DMS153 (cell line): ENCODE data around the gene NIPSNAP3A.
"Not testable (repeated sequence)": the region's sequence is repeated elsewhere in the genome, so short reads cannot be mapped to it uniquely, and the experiment has no call there.

Source experiments
- DNase-seq: peaks from one replicate; lab custom pipeline; 2025; lab: John Stamatoyannopoulos, UW

NIPSNAP3A gene

DNA sequence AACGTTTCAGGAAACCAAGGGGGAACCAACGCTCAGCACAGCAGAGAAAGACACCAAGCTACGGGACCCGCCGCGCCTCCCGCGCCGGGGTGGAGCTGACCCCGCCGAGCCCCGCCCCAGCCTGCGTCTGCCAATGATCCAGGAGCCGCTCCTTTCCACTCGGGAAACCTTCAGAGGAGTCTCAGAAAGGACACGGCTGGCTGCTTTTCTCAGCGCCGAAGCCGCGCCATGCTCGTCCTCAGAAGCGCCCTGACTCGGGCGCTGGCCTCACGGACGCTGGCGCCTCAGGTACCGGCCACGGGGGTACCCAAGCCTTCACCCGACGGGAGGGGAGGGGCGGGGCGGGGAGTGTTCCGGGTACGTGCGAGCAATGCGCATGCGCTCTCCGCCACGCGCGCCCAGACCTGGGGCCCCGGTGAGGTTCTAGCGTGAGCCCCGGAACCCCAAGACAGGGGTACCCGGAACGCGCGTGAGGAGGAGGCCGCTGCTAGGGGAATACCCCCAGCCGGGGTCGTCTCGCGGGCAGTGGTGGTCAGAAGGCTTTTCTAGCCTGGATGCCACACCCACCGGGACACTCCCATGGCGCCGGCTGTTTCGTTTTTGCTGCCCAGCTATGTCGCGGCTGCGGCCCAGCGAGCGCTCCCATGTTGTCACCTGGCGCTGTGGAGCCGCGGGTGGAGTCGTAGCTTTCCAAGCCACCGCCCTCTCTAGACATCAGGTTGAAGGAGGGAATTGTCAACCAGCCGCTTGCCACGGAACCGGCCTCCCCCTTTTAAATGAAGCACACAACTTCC, at the start of gene NIPSNAP3A:
Gene NIPSNAP3A, plus strand, starts transcription at position 119 of the 794 bp plus-strand sequence. Its CDS starts 110 bp downstream, at position 229.
- DNase-seq, result peak; percentile 65

DNA sequence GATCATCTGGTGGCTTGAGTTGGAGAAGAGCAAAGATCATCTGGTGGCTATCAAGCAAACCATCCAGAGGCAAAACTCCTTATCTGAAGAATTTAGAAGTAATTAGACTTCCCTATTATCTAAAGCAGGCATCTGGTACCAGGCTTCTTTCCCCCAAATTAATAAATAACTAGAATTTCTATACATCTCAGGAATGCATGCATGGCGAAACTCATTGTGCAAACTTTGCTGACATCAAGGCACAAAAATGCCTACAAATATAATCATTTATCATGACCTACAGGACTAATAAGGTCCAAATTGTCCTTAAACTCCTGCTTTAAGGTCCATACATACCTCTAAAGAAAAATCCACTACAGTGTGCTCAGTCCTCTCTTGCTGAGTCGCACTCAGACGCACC, 47.2 kb upstream of the NIPSNAP3A start:
- DNase-seq, result no peak

DNA sequence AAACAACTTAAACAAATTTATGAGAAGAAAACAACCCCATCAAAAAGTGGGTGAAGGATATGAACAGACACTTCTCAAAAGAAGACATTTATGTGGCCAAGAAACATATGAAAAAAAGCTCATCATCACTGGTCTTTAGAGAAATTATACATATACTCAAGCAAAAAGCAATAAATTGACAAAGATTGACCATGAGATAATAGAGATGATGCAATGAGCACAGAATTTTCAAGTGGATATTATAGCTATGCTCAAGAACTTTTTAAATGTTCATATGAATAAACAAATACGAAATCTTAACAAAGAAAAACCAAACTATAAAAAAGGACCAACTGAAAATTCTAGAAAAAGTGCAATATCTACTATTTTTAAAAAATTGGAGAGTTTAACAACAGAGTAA, 38.7 kb upstream of the NIPSNAP3A start:
- DNase-seq, result not testable (repeated sequence)

- no peak for DNase-seq
Observed at GRCh38 chr9:104711604-104712003, 35.9 kb upstream of the NIPSNAP3A start.

- DNase-seq, result no peak
Observed at GRCh38 chr9:104725014-104725413, 22.5 kb upstream of the NIPSNAP3A start.

- no peak for DNase-seq
Observed at GRCh38 chr9:104738452-104738851, 9.0 kb upstream of the NIPSNAP3A start.

GRCh38 chr9:104740621-104741020, 6.9 kb upstream of the NIPSNAP3A start:
- DNase-seq, result no peak

- peak; percentile 18 for DNase-seq
Observed at GRCh38 chr9:104743376-104743985, 4.0 kb upstream of the NIPSNAP3A start.

DNA sequence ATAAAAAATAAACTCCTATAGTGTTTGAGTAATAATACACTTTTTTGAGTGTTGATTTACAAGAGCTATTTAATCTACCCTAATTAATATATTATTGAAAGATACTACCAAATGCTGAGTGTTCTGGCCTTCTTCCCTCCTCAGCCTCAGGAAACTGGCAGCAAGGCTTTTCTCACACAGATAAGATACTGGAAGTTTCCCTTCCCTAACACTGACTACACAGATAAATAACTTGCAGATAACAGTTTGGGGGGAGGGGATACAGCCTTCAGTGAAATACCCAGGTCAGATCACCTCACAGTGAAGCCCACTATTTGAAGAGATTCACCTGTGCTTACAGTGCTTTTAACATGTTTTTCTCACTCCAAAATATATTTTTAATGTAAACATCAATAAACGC, 1.6 kb upstream of the NIPSNAP3A start:
- DNase-seq, result no peak

GRCh38 chr9:104746285-104746684, 1.2 kb upstream of the NIPSNAP3A start:
- no peak for DNase-seq

DNA sequence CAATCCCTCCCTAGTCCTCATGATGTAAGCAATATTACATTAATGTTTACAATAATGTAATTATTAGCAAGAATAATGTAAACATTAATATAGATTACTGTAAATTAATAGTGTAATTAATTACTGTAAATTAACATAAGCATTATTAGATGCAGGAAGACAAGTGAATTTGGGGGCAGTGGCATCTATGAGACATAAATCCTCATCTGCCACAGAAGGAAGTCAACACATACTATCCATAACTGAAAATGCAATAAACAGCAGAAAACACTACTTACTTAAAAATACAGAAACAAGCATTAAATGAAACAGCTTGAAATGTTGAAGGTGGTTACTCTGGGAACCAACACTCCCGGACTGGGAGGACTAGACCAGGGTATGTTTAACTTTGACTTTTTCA, 685 bp upstream of the NIPSNAP3A start:
- DNase-seq, result no peak

- peak; percentile 35 for DNase-seq
Observed at GRCh38 chr9:104747245-104747564, 278 bp upstream of the NIPSNAP3A start.

DNA sequence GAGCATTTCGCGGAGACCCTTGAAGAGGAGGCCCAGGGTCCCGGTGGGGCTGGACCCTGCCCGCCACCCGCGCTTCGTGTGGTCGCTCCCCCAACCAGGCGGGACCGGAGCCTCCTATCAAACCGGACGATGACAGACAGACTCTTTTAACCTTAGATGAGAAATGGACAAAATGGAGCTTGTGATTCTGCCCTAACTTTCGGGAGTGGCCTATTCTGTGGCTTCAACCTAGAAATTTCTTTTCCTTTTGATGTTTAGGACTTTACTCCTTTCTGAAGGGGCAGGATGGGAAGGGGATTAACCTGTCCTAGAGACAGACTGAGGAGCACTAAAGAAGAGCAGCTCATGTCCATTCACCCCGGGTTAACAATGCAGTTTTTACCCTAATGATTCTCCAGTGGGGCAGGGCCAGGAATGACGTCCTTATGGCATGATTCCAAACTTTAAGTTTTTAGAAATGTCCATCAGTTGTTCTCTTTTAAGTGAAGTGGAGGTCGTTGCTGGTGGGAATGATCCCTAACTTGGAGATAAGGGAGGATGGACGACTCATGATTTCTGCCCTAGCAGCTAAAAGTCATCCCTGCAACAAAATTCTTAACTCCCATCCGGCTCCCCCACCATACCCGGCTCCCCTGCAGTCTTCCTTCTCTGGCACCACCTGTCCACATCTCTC, 1.0 kb downstream of the NIPSNAP3A start:
- no peak for DNase-seq

DNA sequence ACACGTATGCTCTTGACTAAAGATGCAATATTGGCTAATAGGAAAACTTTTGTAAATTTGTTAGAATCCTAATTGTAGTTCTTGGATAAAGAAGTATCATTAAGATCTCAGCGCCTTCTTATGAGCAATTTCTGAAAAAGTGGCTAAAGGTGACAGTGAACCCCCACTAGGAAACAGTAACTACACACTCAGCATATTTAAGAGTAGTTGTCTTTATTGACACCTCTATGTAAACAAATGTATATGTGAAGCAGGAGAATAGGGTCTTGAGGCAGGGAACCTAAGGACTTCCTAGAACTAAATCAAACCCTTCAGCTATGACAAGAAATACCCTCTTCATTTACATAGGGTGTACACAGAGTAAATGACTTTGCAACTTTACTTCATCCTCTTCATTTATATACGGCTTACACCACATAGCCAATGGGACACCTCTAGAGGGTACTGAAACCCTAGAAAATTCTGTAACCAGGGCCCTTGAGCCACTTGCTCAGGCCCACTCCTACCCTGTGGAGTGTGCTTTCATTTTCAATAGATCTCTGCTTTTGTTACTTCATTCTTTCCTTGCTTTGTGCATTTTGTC, 2.8 kb downstream of the NIPSNAP3A start:
- no peak for DNase-seq

DNA sequence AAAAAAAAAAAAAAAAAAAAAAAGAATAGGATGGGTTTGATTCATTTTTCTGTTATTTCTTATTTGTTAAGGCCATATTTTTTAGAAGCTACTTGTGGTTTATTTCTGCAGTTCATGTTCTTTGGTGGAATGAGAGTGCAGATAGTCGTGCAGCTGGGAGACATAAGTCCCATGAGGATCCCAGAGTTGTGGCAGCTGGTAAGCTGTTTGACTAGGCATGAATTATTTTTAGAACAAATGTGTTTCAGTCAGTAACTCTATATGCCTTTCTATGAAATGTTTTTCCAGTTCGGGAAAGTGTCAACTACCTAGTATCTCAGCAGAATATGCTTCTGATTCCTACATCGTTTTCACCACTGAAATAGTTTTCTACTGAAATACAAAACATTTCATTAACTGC, 11.5 kb downstream of the NIPSNAP3A start:
- DNase-seq, result peak; percentile 13

GRCh38 chr9:104765138-104765537, 17.7 kb downstream of the NIPSNAP3A start:
- DNase-seq, result no peak

DNA sequence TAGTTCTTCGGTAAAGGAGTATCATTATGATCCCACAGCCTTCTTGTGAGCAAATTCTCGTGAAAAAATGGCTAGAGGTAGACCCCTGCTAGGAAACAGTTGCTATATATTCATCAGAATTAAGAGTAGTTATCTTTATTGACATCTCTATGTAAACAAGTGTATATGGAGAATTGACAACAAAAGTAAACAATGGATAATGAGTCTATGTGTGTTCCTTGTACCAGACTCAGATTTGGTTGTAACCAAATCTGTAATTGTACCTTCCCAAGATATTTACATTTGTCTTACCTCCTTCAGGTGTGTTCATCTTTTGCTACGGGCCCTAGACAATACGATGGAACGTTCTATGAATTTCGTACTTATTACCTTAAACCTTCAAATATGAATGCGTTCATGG, 18.5 kb downstream of the NIPSNAP3A start:
- no peak for DNase-seq

- no peak for DNase-seq
Observed at GRCh38 chr9:104767507-104767906, 20.0 kb downstream of the NIPSNAP3A start.

GRCh38 chr9:104769029-104769428, 21.5 kb downstream of the NIPSNAP3A start:
- DNase-seq, result not testable (repeated sequence)

GRCh38 chr9:104769655-104770054, 22.2 kb downstream of the NIPSNAP3A start:
- no peak for DNase-seq

GRCh38 chr9:104772714-104773510, 25.4 kb downstream of the NIPSNAP3A start:
- DNase-seq, result no peak

DNA sequence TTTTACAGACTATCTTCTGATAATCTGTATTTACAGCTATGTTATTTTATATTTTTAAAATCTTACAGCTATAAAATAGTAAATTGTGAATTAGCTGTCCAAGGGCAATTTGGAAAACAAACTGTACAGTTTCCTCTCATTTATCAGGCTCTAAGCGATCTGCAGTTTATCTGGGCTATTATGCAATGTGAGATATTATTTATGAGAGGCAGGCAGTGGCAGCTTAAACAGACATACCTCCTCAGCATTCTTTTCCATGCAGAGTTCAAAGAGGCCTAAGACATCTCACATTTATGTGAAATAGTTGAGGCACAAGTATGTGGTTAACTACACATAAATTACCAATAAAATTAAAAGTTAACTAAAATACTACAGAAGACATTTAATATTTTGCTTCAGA, 26.6 kb downstream of the NIPSNAP3A start:
- DNase-seq, result no peak
